ENCODE data around the gene CDY2B.
"Not testable (repeated sequence)": the region's sequence is repeated elsewhere in the genome, so short reads cannot be mapped to it uniquely, and the experiment has no call there.

The CDY2B gene

DNA sequence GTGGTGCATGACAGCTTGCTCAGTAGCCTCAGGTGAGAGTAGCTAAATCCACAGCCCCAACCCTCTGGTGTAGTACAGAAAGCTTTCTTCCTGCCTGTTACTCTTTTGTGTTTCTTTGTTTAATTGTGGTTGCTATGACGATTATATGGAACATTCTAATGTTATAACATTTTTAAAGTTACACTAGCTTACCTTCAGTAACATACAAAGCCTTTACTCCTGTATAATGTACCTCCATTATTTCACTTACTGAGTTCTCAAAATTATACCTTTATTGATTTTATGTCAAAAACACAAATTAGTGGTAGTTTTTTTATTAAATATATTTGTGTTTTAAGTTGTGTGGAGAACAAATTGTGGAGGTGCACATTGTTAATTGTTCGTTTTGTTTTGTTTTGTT is at the start of gene CDY2B:
CDY2B (minus strand) TSS at position 101 of the 400 bp plus-strand sequence. CDS start 328 bp downstream, outside the sequence.
- not testable (repeated sequence) for ATAC-seq

DNA sequence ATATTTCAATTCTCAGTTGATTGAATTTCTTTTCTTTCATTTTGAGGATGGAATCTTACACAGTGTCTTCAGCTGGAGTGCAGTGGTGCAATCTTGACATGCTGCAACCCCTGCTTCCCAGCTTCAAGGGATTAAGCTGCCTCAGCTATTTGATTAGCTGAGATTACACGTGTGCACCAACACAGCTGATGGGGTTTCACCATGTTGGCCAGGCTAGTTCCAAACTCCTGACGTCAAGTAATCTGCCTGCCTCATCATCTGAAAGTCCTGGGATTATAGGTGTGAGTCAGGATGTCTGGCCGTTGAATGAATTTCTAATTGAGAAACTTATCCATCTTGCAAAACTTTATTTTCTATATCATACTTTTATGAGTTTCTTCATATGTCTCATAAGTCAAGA is 28.0 kb upstream of the CDY2B start:
- not testable (repeated sequence) for ATAC-seq

DNA sequence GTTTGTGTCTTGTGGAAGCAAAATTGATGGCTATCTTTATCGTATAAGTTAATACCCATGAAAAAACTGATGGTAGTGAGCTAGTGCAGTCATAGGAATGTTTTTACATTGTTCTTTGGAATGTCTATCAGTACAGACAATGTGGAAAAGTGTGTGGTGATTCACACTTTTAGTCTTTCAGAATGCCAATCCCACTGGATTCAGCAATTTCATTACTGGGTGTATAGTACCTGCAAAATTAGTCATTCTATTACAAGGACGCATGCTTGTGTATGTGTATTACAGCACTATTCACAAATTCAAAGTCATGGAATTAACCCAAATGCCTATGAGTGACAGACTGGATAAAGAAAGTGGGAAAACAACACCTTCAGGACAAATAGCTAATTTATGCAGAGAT is 27.3 kb upstream of the CDY2B start:
- ATAC-seq: not testable (repeated sequence)

DNA sequence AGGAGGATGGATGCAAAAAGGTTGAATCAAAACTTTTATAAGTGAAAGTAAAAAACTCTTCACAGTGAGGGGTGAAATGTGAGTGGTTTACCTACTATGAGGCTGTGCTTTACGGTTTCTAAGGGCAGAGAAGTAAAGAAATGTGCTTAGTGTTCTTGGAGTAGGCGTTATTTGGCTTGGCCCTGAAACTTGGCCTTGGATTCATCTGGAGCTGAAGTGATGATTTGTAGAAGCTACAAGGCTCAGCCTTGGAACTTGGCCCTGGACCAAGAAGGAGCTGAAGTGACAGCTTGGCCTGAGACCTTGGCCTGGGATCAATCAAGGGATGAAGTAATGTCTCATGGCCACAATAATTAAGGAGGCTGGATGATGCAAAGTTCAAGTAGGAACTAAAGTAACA is 1.7 kb upstream of the CDY2B start:
- not testable (repeated sequence) for ATAC-seq

- not testable (repeated sequence) for ATAC-seq
These were observed 3.3 kb downstream of the CDY2B start for GRCh38 chrY:17876767-17877166.

DNA sequence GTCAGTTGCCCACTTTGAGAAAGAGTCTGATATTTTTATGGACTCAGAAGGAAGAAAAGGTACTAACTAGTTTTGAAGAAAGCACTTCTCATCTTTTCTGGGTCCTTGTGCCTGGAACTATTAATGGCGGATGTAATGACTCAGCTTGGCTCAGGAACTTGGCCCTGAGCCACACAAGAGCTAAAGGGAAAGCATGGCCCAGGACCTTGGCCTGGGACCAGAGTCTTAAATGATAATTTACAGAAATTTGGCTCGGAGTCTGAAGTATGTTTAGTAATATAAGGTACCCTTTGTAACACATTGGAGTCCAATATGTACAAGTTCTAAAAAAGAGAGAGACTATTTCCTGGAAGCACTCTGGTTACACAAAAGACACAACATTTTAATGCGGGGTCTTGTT is 4.6 kb downstream of the CDY2B start:
- ATAC-seq: not testable (repeated sequence)

DNA sequence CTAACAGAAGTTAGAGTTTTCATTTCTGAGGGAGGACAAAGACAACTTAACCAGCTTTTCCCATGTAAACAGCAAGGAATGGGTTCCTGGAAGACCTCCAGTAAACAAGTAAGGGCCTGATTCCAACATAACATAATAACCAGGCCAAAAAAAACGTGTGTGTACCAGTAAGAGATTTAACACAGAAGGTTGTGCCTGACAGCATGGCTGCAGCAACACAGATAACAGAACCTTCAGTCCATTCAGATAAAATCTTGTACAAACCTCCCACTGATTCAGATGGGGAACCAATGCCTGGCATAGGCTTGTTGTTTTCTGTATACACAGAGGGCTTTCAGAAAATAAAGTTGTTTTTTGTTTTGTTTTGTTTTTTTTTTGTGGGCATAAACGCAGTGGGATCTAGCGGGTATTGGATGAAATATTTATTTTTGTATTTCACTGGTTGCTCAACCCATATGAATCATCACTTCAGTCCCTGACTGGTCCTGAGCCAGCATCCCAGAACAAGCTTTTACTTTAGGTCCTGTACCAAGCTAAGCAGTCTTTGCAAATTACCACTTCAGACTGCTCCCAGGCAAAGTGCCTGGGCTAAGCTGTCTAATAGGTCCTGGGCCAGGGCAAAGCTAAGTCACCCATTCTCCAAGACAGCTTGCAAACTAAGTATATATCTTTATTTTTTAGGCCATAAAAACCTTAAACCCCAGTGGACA is 8.7 kb downstream of the CDY2B start:
- not testable (repeated sequence) for ATAC-seq

GRCh38 chrY:17870737-17871136 is 9.3 kb downstream of the CDY2B start:
- ATAC-seq: not testable (repeated sequence)

DNA sequence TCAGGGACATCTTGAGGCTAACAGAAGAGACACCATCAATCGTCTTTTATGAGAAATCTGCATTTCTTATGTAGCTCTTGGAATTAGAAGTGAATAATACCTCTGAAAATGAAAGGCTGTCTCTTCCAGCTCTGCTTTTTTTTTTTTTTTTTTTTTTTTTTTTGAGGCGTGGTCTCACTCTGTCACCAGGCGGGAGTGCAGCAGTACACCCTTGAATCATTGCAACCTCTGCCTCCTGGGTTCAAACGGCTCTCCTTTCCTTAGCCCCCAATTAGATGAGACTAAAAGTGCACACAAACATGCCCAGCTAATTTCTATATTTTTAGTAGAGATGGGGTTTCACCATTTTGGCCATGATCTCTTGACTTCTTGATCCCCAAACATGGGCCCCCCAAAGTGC is 12.2 kb downstream of the CDY2B start:
- not testable (repeated sequence) for ATAC-seq

DNA sequence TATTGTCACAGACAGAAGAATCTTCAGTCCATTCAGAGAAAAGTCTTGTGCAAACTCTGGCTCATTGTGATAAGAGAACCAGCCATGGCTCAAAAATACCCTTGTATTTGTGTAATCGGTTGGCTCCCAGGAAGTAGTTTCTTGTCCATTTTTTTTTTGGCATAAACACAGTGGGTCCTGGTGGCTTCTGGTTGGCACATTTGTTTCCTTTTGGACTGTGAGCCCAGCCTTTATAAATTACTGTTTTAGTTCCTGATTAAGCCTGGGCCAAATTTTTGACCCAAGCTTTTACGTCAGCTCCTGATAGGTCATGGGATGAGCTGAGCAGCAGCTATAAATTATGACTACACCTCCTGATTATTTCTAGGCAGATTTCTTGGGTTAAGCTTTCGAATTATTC is 19.4 kb downstream of the CDY2B start:
- ATAC-seq: not testable (repeated sequence)

DNA sequence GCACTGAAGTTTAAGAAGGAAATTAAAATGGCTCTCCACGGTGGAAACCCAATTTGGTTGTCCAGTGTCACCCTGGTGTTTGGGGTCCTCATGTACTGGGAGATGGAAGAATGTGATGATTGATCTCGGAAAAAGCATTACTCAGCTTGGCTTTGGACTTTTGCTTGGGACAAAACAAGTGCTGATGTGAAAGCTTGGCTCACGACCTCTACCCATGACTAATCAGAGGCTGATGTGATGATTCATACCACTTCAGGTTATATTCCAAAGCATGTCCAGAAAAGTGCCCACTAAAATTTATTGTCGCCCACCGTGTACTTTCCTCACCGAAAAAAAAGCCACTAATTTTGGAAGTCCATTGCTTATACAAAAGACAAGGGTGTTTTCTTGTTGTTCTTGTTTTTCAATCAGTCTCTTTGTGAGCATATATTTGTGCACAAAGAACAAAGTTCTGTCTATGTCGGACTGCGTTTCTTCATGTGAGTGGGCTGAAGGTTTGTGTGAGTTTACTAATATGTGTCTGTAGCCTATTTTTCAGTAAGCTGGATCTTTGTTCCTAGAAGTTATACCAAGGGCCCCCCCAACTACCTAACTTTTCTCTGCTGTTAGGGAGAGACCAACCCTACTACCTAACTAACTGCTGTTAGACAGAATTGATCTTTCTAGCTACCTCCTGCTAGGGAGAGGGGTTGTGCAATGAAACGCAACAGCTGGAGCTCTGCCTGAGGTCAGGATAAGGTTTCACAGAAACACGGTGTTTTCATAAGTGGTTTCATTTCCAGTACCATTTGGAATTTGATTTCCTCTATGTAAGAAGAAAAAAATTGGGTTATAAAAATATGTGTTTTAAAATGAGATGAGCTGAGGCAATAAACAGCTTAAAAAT is 22.8 kb downstream of the CDY2B start:
- not testable (repeated sequence) for ATAC-seq

GRCh38 chrY:17856508-17856907 is 23.5 kb downstream of the CDY2B start:
- ATAC-seq: not testable (repeated sequence)

- ATAC-seq: not testable (repeated sequence)
These were observed 30.9 kb downstream of the CDY2B start for GRCh38 chrY:17849131-17849530.

DNA sequence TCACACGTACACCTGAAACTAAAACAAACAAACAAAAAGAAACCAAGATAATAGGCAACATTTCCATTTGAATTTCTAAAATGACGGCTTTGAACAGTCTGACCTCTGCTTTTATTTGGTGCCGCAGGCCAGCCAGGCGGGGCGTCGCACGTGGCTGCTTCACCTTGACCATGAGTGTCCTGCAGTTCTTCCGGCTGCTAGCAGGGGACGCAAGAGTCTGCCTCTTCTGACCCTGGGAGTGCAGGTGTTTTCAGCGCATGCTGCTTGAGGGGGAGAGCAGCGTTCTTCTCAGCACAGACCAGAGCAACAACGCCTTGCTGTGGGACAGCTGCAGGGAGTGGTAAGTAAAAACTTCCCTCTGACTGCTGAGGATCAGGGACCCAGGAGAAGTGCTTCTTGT is 47.9 kb downstream of the CDY2B start:
- not testable (repeated sequence) for ATAC-seq
